ENCODE results near the gene TRAPPC1. TPM values are rescaled to one million over a fixed set of nuclear protein-coding genes. Genes with fewer than 3 reads are reported as not detected.

Gene TRAPPC1
- polyA plus RNA-seq, 1 of the 3 experiments (the other 2 are of a cell fraction), result 555 TPM

DNA sequence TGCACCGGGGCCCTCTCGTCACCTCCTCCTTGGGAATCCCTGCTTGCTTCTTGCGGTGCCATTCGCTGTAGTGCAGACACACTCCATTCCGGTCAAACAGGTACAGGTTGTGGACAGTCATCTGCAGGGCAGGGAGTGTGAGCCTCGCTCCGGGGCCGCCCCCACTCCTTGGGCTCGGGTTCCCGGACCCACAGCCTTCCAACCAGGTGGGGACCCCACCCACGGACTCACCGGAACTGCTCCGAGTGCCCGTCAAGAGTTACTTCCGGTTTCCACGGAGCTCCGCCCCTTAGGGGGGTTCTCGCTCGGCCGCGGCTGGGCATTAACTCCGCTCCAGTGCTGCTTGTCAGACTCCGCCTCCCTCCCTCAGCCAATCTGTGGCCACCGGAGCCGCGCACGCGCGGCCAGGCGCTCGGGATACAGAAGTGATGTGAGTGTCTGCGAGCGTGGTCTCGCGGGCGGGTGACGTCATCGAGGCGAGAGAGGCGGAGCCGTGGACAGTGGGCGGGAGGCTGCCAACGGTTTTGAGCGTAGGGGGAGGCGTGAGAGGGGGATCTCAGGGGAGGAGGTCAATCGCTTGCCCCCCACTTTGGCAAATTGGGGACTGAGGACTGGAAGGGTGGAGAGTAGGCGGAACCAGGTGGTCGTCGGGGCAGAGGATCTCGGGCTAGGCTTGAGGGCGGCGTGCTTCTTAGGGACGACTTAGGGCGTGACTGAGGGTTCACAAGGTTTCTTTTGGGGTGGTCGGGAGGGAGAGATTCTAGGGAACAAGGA is at the start of gene TRAPPC1, which contains the start of gene CNTROB (continued):
- TF ChIP-seq USF2 (IDR thresholded peaks at IDR 0.05; ENCODE audit: borderline replicate concordance, low read depth, low read length) (no peak), SIN3A (IDR thresholded peaks at IDR 0.05; ENCODE audit: borderline replicate concordance, low read depth, low read length) (peak; percentile 57; the same call in 1 of the 2 replicates), FOSL2 (IDR thresholded peaks at IDR 0.05; ENCODE audit: borderline replicate concordance, low read depth) (peak; percentile 6; the same call in 1 of the 2 replicates), RXRA (IDR thresholded peaks at IDR 0.05; ENCODE audit: borderline replicate concordance, low read depth) (no peak), TEAD4 (IDR thresholded peaks at IDR 0.05; ENCODE audit: borderline replicate concordance, insufficient read depth) (no peak), RCOR1 (IDR thresholded peaks at IDR 0.05; ENCODE audit: low read length) (0 out of 2 replicates have a peak, but pooled peaks have one; percentile 7), CHD2 (IDR thresholded peaks at IDR 0.05; ENCODE audit: low read length, partially characterized antibody) (peak; percentile 98), EP300 (IDR thresholded peaks at IDR 0.05; ENCODE audit: borderline replicate concordance in 1 of 2, low read depth in 1 of 2, low read length in 1 of 2) (no peak), TCF12 (IDR thresholded peaks at IDR 0.05) (no peak), YY1 (IDR thresholded peaks at IDR 0.05; ENCODE audit: low read depth) (no peak), GABPA (IDR thresholded peaks at IDR 0.05; ENCODE audit: low read depth) (peak; percentile 90)
- TF ChIP-seq, protein P1, sequence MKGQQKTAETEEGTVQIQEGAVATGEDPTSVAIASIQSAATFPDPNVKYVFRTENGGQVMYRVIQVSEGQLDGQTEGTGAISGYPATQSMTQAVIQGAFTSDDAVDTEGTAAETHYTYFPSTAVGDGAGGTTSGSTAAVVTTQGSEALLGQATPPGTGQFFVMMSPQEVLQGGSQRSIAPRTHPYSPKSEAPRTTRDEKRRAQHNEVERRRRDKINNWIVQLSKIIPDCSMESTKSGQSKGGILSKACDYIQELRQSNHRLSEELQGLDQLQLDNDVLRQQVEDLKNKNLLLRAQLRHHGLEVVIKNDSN (IDR thresholded peaks at IDR 0.05; ENCODE audit: borderline replicate concordance, low read depth), result no peak
- TF ChIP-seq, protein P2, sequence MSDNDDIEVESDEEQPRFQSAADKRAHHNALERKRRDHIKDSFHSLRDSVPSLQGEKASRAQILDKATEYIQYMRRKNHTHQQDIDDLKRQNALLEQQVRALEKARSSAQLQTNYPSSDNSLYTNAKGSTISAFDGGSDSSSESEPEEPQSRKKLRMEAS (IDR thresholded peaks at IDR 0.05; ENCODE audit: low read depth), result peak; percentile 20; the same call in 1 of the 2 replicates

GRCh38 chr17:7977805-7978204 is 46.1 kb upstream of the TRAPPC1 start:
- WGBS (ENCODE audit: low lambda C conversion rate), result 91% methylated on average over 5 of the region's 5 CpGs
- no peaks in the 10 kb centered on the region; the same call in 1 of the 2 replicates for H3K9me3 ChIP-seq
- no peak for DNase-seq
- ChIA-PET POLR2A (no interaction called here), CTCF (interaction anchor here (1.1 to 8.0 kb wide), 3 partner anchors 9 to 77 kb away, joined by 3 to 47 read pairs (median 3); no protein-coding TSS in a partner anchor)
- H3K27ac ChIP-seq (ENCODE audit: low read depth in 2 of 2, low read length in 1 of 2), result no peak overlapping the region
- no peaks in the 10 kb centered on the region for H3K79me2 ChIP-seq (ENCODE audit: insufficient read depth)
- H3K9me2 ChIP-seq, result no peaks in the 10 kb centered on the region
- H4K20me1 ChIP-seq (ENCODE audit: insufficient read depth), result no peaks in the 10 kb centered on the region
- H3F3A ChIP-seq (replicated peaks; ENCODE audit: insufficient read depth), result peaks cover 10% of the 10 kb centered on the region
- H3K4me1 ChIP-seq (ENCODE audit: control insufficient read depth in 1 of 2, insufficient read depth in 2 of 2, low read depth in 1 of 2, low read length in 1 of 2), result no peaks in the 10 kb centered on the region; a peak in 1 of 4 replicates
- H2AFZ ChIP-seq (ENCODE audit: low read depth), result no peak overlapping the region
- H3K4me2 ChIP-seq, result no peak overlapping the region
- H3K27me3 ChIP-seq (ENCODE audit: insufficient read depth), result no peaks in the 10 kb centered on the region
- no peak overlapping the region for H3K4me3 ChIP-seq (ENCODE audit: low read depth in 2 of 2, low read length in 1 of 2)
- no peak overlapping the region for H3K9ac ChIP-seq
- no peaks in the 10 kb centered on the region for H3K36me3 ChIP-seq (replicated peaks in 1 of 2; ENCODE audit: control insufficient read depth in 1 of 2, insufficient read depth in 2 of 2, low read length in 1 of 2)
- no peak for TF ChIP-seq GABPA (IDR thresholded peaks at IDR 0.05; ENCODE audit: low read depth)
- no peak for TF ChIP-seq EZH2phosphoT487 (IDR thresholded peaks at IDR 0.05; ENCODE audit: borderline replicate concordance, low read depth)
- TF ChIP-seq TCF12 (IDR thresholded peaks at IDR 0.05), result no peak
- TF ChIP-seq, protein P2 (IDR thresholded peaks at IDR 0.05; ENCODE audit: low read depth), result no peak
- TF ChIP-seq, protein P3, sequence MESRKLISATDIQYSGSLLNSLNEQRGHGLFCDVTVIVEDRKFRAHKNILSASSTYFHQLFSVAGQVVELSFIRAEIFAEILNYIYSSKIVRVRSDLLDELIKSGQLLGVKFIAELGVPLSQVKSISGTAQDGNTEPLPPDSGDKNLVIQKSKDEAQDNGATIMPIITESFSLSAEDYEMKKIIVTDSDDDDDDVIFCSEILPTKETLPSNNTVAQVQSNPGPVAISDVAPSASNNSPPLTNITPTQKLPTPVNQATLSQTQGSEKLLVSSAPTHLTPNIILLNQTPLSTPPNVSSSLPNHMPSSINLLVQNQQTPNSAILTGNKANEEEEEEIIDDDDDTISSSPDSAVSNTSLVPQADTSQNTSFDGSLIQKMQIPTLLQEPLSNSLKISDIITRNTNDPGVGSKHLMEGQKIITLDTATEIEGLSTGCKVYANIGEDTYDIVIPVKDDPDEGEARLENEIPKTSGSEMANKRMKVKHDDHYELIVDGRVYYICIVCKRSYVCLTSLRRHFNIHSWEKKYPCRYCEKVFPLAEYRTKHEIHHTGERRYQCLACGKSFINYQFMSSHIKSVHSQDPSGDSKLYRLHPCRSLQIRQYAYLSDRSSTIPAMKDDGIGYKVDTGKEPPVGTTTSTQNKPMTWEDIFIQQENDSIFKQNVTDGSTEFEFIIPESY (IDR thresholded peaks at IDR 0.05; ENCODE audit: borderline replicate concordance, low read depth), result no peak
- TF ChIP-seq ELF1 (IDR thresholded peaks at IDR 0.05), result no peak
- TF ChIP-seq, protein P1 (IDR thresholded peaks at IDR 0.05; ENCODE audit: borderline replicate concordance, low read depth), result no peak
- TF ChIP-seq EP300 (IDR thresholded peaks at IDR 0.05; ENCODE audit: borderline replicate concordance in 1 of 2, low read depth in 1 of 2, low read length in 1 of 2), result no peak
- TF ChIP-seq NRF1 (IDR thresholded peaks at IDR 0.05; ENCODE audit: low read depth, low read length), result no peak
- TF ChIP-seq REST (IDR thresholded peaks at IDR 0.05; ENCODE audit: low read depth, low read length), result no peak
- no peak for TF ChIP-seq FOXJ3 (CRISPR knock-in tag; IDR thresholded peaks at IDR 0.05)
